HFFc6 (cell line): ENCODE results near the gene CDC73. TPM values are rescaled to one million over a fixed set of nuclear protein-coding genes. Genes with fewer than 3 reads are reported as not detected.
"Not testable (repeated sequence)": the region's sequence is repeated elsewhere in the genome, so short reads cannot be mapped to it uniquely, and the experiment has no call there.

ENCODE experiments used
- DNase-seq: peaks from one replicate; pipeline ENCODE4 v3.0.0-alpha.2; 2018
- H3K27ac Mint-ChIP-seq: 2 replicates; pipeline ENCODE4 v1.8.0; 2020; ENCODE audit warnings: mild to moderate bottlenecking, mixed read lengths
- H3K27me3 Mint-ChIP-seq: 2 replicates; pipeline ENCODE4 v1.8.0; 2021; ENCODE audit warnings: mild to moderate bottlenecking, moderate library complexity, mixed read lengths; ENCODE audit not compliant: insufficient read depth
- H3K36me3 Mint-ChIP-seq: 2 replicates; pipeline ENCODE4 v1.8.0; 2021; ENCODE audit warnings: low read depth, mixed read lengths
- H3K4me1 Mint-ChIP-seq: 2 replicates; pipeline ENCODE4 v1.8.0; 2020; ENCODE audit warnings: low read depth, mixed read lengths
- H3K4me3 Mint-ChIP-seq: 2 replicates; pipeline ENCODE4 v1.8.0; 2020; ENCODE audit warnings: mild to moderate bottlenecking, moderate library complexity, mixed read lengths
- H3K9me3 Mint-ChIP-seq: 2 replicates; pipeline ENCODE4 v1.8.0; 2020; ENCODE audit warnings: mild to moderate bottlenecking, mixed read lengths
- total RNA-seq, 6 experiments: library from RNA; stranded (reverse); fragmentation: NEBNext Ultra II Directional; extraction: Animal tissue kit (Norgen Biotek cat#: 25700); gene quantifications; 2 replicates in 1 of 6; 3 replicates in 5 of 6; pipeline ENCODE4 v1.2.3, GENCODE V29; 2021
- TF ChIP-seq, protein P1 (sequence below): fragments of 200-600 bp; sonication (generic); IDR thresholded peaks from 2 replicates; pipeline ENCODE4 v1.5.0; 2021; ENCODE audit warnings: antibody characterized with exemption, mild to moderate bottlenecking

The CDC73 gene
- total RNA-seq, 6 experiments from 2014 or later, result 62.8 to 71.6 (median 65.2) TPM

DNA sequence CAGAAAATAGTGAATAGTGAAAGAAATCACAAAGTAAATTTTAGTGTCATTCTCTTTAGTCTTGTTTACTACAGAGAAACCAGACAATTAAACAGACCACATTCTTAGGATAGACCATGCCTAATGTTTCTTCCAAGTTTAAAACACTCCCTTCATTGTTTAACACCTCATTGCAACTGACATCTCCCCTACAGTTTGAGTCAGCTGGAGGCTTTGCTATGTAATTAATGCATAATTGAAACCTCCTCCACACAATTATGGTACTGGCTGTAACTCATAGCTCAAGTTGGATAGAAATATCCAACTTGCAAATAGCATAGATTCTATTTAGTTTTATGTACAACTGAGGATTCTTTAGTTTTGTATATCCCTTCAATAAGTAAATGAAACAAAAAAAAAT lies 99.8 kb downstream of the CDC73 start:
- TF ChIP-seq, protein P1, sequence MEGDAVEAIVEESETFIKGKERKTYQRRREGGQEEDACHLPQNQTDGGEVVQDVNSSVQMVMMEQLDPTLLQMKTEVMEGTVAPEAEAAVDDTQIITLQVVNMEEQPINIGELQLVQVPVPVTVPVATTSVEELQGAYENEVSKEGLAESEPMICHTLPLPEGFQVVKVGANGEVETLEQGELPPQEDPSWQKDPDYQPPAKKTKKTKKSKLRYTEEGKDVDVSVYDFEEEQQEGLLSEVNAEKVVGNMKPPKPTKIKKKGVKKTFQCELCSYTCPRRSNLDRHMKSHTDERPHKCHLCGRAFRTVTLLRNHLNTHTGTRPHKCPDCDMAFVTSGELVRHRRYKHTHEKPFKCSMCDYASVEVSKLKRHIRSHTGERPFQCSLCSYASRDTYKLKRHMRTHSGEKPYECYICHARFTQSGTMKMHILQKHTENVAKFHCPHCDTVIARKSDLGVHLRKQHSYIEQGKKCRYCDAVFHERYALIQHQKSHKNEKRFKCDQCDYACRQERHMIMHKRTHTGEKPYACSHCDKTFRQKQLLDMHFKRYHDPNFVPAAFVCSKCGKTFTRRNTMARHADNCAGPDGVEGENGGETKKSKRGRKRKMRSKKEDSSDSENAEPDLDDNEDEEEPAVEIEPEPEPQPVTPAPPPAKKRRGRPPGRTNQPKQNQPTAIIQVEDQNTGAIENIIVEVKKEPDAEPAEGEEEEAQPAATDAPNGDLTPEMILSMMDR, result no peak
- peaks cover 62% of the 10 kb centered on the region for H3K36me3 Mint-ChIP-seq
- no peak overlapping the region for H3K27ac Mint-ChIP-seq
- peaks cover 35% of the 10 kb centered on the region for H3K4me1 Mint-ChIP-seq
- no peaks in the 10 kb centered on the region for H3K9me3 Mint-ChIP-seq
- no peak for DNase-seq
- H3K4me3 Mint-ChIP-seq, result no peak overlapping the region
- no peaks in the 10 kb centered on the region; the same call in 1 of the 2 replicates for H3K27me3 Mint-ChIP-seq

DNA sequence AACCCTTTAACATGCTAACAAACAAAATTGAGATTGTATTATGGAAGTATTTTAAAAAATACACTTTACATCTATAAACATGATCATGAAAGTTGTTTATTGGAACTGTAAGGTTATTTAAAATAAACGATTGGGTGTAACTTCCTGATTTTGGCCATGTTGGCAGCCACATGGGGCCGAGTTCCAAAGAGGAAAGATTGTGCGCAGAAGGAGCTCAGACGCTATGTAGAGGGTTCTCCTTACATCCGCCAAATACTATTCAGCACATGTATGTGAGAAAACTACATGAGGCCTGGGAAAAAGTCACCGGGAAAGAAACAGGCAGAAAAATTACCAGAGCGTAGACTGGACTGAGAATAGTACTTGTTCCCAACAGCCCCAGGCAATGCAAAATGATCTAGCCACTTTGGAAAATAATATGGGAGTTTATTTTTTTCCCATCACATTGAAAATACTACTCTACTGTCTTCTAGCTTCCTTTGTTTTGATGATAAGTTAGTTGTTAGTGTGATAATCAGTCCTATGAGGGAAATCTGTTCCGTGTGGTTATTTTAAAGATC lies 100.3 kb downstream of the CDC73 start:
- TF ChIP-seq, protein P1, result no peak
- peaks cover 35% of the 10 kb centered on the region for H3K4me1 Mint-ChIP-seq
- H3K27me3 Mint-ChIP-seq, result no peaks in the 10 kb centered on the region
- H3K9me3 Mint-ChIP-seq, result no peaks in the 10 kb centered on the region
- H3K27ac Mint-ChIP-seq, result no peak overlapping the region
- no peak for DNase-seq
- peaks cover 62% of the 10 kb centered on the region for H3K36me3 Mint-ChIP-seq
- no peak overlapping the region for H3K4me3 Mint-ChIP-seq

DNA sequence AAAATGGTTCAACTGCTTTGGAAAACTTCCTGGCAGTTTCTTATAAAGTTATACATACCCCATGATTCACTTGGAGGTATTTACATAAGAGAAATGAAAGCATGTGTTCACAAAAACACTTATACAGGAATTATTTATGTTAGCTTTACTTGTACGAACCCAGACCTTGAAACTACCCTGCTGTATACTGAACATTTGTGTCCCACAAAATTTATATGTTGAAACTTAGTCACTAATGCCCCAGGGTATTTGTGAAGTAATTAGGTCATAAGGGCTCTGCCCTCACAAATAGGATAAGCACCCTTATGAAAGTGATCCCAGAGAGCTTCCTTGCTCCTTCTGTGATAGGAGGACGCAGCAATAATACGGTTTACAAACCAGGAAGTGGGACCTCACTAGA lies 107.3 kb downstream of the CDC73 start:
- no peak for DNase-seq
- Mint-ChIP-seq H3K4me1 (peaks cover 29% of the 10 kb centered on the region), H3K27me3 (no peaks in the 10 kb centered on the region), H3K36me3 (peaks cover 33% of the 10 kb centered on the region), H3K4me3 (0 out of 2 replicates have a peak overlapping the region, but pooled peaks have one; percentile 5), H3K9me3 (no peaks in the 10 kb centered on the region), H3K27ac (peak overlapping the region; percentile 24; the same call in 1 of the 2 replicates)
- TF ChIP-seq, protein P1, result no peak

DNA sequence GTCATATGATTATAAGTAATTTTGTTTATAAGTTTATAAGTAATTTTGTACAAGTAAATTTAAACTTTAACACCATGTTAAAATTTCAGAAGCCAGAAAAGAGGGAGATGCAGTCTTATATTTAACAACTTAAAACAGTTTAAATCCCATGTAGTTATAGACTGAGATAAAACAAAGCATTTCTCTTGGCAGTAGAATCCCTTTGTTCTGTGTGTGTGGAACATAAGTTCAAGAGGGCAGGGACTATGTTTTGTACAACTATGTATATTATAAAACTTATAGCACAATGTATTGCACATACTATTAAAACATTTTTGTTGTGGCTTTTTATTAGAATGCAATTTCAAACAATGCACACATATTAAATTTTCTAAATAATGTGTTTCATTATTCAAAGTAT lies 109.3 kb downstream of the CDC73 start:
- not testable (repeated sequence) for H3K27me3 Mint-ChIP-seq, H3K4me3 Mint-ChIP-seq
- H3K4me1 Mint-ChIP-seq, result peaks cover 20% of the 10 kb centered on the region

DNA sequence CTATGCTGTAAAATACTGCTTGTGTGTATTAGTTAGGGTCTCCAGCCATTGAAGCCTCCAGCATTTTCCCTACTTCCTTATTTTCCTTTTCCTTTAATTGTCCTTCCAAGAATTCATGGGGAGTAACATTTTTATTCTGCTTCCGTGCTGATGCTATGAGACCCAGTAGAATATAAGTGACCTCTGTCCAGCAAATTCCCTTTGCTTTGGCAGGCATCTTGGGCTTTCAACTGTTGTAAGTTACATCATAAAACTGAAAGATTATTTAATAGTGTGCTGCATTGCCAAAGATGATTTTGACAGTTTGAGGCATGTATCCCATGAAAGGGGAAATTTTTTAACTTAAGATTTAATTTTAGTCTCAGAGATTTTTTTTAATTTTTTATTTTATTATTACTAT lies 112.7 kb downstream of the CDC73 start:
- Mint-ChIP-seq H3K27ac (no peak overlapping the region), H3K36me3 (peaks cover 32% of the 10 kb centered on the region), H3K4me1 (peaks cover 1% of the 10 kb centered on the region; the same call in 1 of the 2 replicates), H3K4me3 (no peak overlapping the region; the same call in 1 of the 2 replicates), H3K27me3 (no peaks in the 10 kb centered on the region; the same call in 1 of the 2 replicates), H3K9me3 (no peaks in the 10 kb centered on the region)
- no peak for DNase-seq
- TF ChIP-seq, protein P1, result no peak

More for the DNA sequence above, 109.3 kb downstream of the CDC73 start:
- H3K36me3 Mint-ChIP-seq, result peaks cover 26% of the 10 kb centered on the region
- DNase-seq, H3K9me3 Mint-ChIP-seq, H3K27ac Mint-ChIP-seq: not testable (repeated sequence)

DNA sequence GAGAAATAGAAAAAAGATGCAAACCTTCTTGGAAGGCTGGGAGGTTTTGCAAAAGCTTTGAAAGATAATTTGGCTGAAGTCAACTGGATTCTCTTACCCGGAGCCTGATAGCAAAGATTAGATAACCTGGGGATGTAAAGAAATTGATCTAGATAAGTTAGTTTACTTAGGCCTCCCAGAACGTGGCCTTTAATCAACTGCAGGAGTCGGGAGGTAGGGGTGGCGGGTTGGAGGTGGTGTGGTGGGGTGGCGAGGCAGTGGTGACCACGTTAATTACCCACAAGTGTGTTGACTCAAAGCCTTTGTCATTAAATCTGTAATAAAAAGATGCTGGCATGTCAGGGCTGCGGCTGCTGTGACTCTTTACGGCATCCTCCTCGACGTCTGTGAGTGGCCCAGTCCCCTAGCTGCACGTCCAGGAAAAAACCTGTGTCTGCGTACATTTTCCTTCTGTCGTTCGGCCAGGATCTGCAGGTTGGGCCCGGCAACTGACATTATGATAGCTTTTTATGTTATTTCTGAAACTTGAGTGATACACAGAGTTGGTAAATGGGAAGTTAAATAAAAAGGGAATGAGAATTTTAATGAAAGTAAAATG lies 115.6 kb downstream of the CDC73 start:
- no peaks in the 10 kb centered on the region for H3K4me1 Mint-ChIP-seq
- H3K4me3 Mint-ChIP-seq, result no peak overlapping the region
- H3K27me3 Mint-ChIP-seq, result peaks cover 2% of the 10 kb centered on the region
- no peak overlapping the region for H3K27ac Mint-ChIP-seq
- no peak for DNase-seq
- peaks cover 39% of the 10 kb centered on the region for H3K36me3 Mint-ChIP-seq
- H3K9me3 Mint-ChIP-seq, result no peaks in the 10 kb centered on the region
- TF ChIP-seq, protein P1, result no peak
